GM12873 (cell line): ENCODE results near the gene TBX2.

ENCODE experiments used
- TF ChIP-seq, protein P1 (sequence below): IDR thresholded peaks from 2 replicates; pipeline ENCODE4 v1.5.1; 2012; ENCODE audit warnings: low read depth, mild to moderate bottlenecking, moderate library complexity, low read length, control low read depth; ENCODE audit not compliant: insufficient read depth; ENCODE audit errors: missing control alignments

Gene TBX2

DNA sequence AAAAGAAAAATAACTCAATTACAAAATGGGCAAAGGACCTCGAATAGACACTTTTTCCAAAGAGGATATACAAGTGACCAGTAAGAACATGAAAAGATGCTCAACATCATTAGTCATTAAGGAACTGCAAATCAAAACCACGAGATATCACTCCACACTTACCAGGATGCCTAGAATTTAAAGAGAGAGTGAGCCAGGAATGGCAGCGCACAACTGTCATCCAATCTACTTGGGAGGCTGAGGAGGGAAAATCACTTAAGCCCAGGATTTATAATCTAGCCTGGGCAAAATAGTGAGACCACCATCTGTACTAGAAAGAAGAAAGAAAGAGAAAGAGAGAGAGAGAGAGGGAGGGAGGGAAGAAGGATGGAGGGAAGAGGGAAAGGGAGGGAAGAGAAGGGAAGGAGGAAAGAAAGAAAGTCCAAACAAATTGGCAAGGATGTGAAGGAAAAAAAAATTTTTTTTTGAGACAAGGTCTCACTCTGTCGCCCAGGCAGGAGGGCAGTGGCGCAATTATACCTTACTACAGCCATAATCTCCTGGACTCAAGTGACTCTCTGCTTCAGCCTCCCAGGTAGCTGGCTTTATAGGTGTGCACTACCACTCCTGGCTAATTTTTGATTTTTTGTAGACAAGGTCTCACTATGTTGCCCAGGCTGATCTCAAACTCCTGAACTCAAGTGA, 22.6 kb downstream of the TBX2 start:
- TF ChIP-seq, protein P1, sequence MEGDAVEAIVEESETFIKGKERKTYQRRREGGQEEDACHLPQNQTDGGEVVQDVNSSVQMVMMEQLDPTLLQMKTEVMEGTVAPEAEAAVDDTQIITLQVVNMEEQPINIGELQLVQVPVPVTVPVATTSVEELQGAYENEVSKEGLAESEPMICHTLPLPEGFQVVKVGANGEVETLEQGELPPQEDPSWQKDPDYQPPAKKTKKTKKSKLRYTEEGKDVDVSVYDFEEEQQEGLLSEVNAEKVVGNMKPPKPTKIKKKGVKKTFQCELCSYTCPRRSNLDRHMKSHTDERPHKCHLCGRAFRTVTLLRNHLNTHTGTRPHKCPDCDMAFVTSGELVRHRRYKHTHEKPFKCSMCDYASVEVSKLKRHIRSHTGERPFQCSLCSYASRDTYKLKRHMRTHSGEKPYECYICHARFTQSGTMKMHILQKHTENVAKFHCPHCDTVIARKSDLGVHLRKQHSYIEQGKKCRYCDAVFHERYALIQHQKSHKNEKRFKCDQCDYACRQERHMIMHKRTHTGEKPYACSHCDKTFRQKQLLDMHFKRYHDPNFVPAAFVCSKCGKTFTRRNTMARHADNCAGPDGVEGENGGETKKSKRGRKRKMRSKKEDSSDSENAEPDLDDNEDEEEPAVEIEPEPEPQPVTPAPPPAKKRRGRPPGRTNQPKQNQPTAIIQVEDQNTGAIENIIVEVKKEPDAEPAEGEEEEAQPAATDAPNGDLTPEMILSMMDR, result no peak

- TF ChIP-seq, protein P1, result no peak
Measured at GRCh38 chr17:61422869-61423268, 23.2 kb downstream of the TBX2 start.

GRCh38 chr17:61423967-61424649, 24.5 kb downstream of the TBX2 start:
- TF ChIP-seq, protein P1, result no peak

DNA sequence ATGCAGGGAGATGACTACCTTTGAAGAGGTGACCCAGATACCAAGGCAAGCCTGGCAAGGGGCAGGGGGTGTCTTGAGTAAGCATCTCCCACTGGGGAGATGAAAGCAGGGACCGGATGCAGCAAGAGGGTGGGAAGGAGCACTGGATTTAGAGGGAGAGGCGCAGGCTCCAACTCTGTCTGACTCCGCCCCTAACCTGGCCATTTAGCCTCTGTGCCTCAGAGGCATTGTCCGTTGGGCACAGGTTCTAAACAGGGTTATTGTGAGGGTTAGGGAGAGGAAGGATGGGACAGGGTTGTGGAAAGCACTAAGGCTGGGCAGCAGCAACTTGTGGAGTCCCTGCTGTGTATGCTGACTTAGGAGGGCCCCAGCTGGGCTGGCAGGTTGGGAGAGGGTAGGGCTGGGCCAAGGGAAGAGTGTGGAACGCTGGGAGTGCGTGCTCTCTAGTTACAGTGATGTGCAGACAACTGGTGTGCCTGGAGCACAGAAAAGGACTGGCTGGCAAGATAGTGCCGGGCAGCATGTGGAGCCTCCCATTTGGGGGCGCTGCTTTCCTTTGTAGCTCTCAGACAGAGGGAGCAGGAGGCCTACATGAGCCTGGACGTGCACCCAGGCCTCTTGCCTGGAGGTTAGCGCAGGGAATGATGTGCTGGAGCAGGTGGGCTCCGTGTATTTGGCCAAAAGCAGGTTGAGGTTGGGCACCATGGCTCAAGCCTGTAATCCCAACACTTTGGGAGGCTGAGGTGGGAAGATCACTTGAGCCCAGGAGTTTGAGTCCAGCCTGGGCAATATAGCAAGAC, 26.2 kb downstream of the TBX2 start:
- TF ChIP-seq, protein P1, result no peak

GRCh38 chr17:61426482-61427304, 27.1 kb downstream of the TBX2 start:
- TF ChIP-seq, protein P1, result no peak

DNA sequence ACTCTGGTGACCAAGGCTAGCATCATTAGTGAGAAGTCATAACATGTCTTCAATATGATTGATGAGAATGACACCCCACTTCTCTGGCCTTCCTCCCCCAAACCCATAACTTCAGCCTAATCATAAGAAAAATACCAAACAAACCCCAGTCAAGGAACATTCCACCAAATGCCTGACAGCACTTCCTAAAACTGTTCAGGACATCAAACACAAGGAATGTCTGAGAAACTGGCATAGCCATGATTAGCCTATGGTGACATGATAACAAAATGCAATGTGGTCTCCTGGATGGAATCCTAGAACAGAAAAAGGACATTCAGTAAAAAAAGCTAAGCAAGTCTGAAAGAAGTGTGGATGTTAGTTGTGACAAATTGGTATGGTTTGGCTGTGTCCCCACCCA, 27.9 kb downstream of the TBX2 start:
- TF ChIP-seq, protein P1, result no peak

- TF ChIP-seq, protein P1, result no peak
Measured at GRCh38 chr17:61429274-61429673, 29.6 kb downstream of the TBX2 start.
